Liver (tissue), 9 donors: ENCODE data around the gene EHD4. TPM values are rescaled to one million over a fixed set of nuclear protein-coding genes. Genes with fewer than 3 reads are reported as not detected.

ENCODE experiments used
- DNase-seq: peaks from one replicate; pipeline ENCODE4 v3.0.0-alpha.2; 2017; ENCODE audit warnings: low spot score
- H3K27ac ChIP-seq, 2 donors: one replicate each; pipeline ENCODE4 v1.7.0; 2013; ENCODE audit warnings: inconsistent platforms in 2 of 2, low read length in 2 of 2, control low read depth in 1 of 2, low read depth in 1 of 2, mild to moderate bottlenecking in 1 of 2
- H3K27me3 ChIP-seq, 4 donors: one replicate each; pipeline versions ENCODE4 v1.6.1 to v1.7.0; 2013; ENCODE audit warnings: low read length in 3 of 4, inconsistent platforms in 1 of 4, mild to moderate bottlenecking in 1 of 4, moderate library complexity in 1 of 4; ENCODE audit not compliant: control insufficient read depth in 4 of 4, insufficient read depth in 4 of 4
- H3K36me3 ChIP-seq, 4 donors: one replicate each; pipeline versions ENCODE4 v1.6.1 to v1.7.0; 2013; ENCODE audit warnings: low read length in 3 of 4, mild to moderate bottlenecking in 3 of 4, low read depth in 1 of 4, moderate library complexity in 1 of 4; ENCODE audit not compliant: control insufficient read depth in 4 of 4, insufficient read depth in 3 of 4
- H3K4me1 ChIP-seq, 4 donors: one replicate each; pipeline versions ENCODE4 v1.6.1 to v1.7.0; 2013; ENCODE audit warnings: low read length in 3 of 4, mild to moderate bottlenecking in 3 of 4, moderate library complexity in 1 of 4; ENCODE audit not compliant: control insufficient read depth in 4 of 4, insufficient read depth in 4 of 4
- H3K4me3 ChIP-seq, 3 donors: one replicate each; pipeline versions ENCODE4 v1.6.1 to v1.7.0; 2013; ENCODE audit warnings: low read length in 3 of 3, control low read depth in 1 of 3, low read depth in 1 of 3, mild to moderate bottlenecking in 1 of 3
- H3K9ac ChIP-seq, 2 donors: one replicate each; pipeline ENCODE4 v1.7.0; 2013; ENCODE audit warnings: low read length in 2 of 2, mild to moderate bottlenecking in 2 of 2, moderate library complexity in 2 of 2, control low read depth in 1 of 2, low read depth in 1 of 2
- H3K9me3 ChIP-seq, 4 donors: one replicate each; pipeline versions ENCODE4 v1.6.1 to v1.7.0; 2013; ENCODE audit warnings: low read length in 3 of 4; ENCODE audit not compliant: control insufficient read depth in 4 of 4
- ATF3 ChIP-seq: IDR thresholded peaks from 2 replicates; pipeline ENCODE4 v1.6.1; 2016; ENCODE audit warnings: antibody characterized with exemption
- EGR1 ChIP-seq, 2 donors: IDR thresholded peaks; 2 replicates each; pipeline ENCODE4 v1.6.1; 2016 to 2018; ENCODE audit warnings: antibody characterized with exemption in 2 of 2, low read depth in 2 of 2
- FOXA1 ChIP-seq: IDR thresholded peaks from 2 replicates; pipeline ENCODE4 v1.6.1; 2016; ENCODE audit warnings: antibody characterized with exemption
- FOXA2 ChIP-seq: IDR thresholded peaks from 2 replicates; pipeline ENCODE4 v1.6.1; 2016; ENCODE audit warnings: antibody characterized with exemption
- GABPA ChIP-seq, 2 donors: IDR thresholded peaks in 1 of 2; conservative IDR thresholded peaks in 1 of 2; 2 replicates each; pipeline ENCODE4 v1.6.1; 2016; ENCODE audit warnings: antibody characterized with exemption in 2 of 2, mild to moderate bottlenecking in 1 of 2, moderate library complexity in 1 of 2
- HNF4A ChIP-seq, 2 donors: conservative IDR thresholded peaks; 2 replicates each; pipeline ENCODE4 v1.6.1; 2016; ENCODE audit warnings: antibody characterized with exemption in 2 of 2, mild to moderate bottlenecking in 2 of 2
- HNF4G ChIP-seq: IDR thresholded peaks from 2 replicates; pipeline ENCODE4 v1.6.1; 2016; ENCODE audit warnings: antibody characterized with exemption
- JUND ChIP-seq, 2 donors: IDR thresholded peaks; 2 replicates each; pipeline ENCODE4 v1.6.1; 2016; ENCODE audit warnings: antibody characterized with exemption in 2 of 2
- MAX ChIP-seq: IDR thresholded peaks from 2 replicates; pipeline ENCODE4 v1.6.1; 2016; ENCODE audit warnings: antibody characterized with exemption
- RAD21 ChIP-seq, 2 donors: IDR thresholded peaks; 2 replicates each; pipeline ENCODE4 v1.6.1; 2016; ENCODE audit warnings: antibody characterized with exemption in 2 of 2, mild to moderate bottlenecking in 2 of 2
- RXRA ChIP-seq, 2 donors: IDR thresholded peaks; 2 replicates each; pipeline ENCODE4 v1.6.1; 2017 to 2018; ENCODE audit warnings: antibody characterized with exemption in 2 of 2, mild to moderate bottlenecking in 1 of 2
- SP1 ChIP-seq: IDR thresholded peaks from 2 replicates; pipeline ENCODE4 v1.6.1; 2018; ENCODE audit warnings: antibody characterized with exemption, mild to moderate bottlenecking
- TAF1 ChIP-seq: conservative IDR thresholded peaks from 2 replicates; pipeline ENCODE4 v1.6.1; 2016; ENCODE audit warnings: antibody characterized with exemption, mild to moderate bottlenecking
- YY1 ChIP-seq: IDR thresholded peaks from 2 replicates; pipeline ENCODE4 v1.6.1; 2016; ENCODE audit warnings: antibody characterized with exemption, mild to moderate bottlenecking
- ZBTB33 ChIP-seq: IDR thresholded peaks from 2 replicates; pipeline ENCODE4 v1.6.1; 2016; ENCODE audit warnings: antibody characterized with exemption
- WGBS: extraction: QIAGEN DNeasy Blood & Tissue Kit; methylation state at CpG from one replicate; pipeline ENCODE4 v1.1.7; 2013; 5-methylcytosine and 5-hydroxymethylcytosine counted together
- polyA plus RNA-seq, 2 donors: library from polyadenylated mRNA; stranded (reverse) in 1 of 2; unstranded in 1 of 2; fragments of 200-250 nt in 1 of 2; fragments of >200 nt in 1 of 2; fragmentation: Nextera tagmentation in 1 of 2; extraction: Ambion mirVana in 1 of 2; gene quantifications; one replicate each; pipeline versions ENCODE4 v1.2.1 to v1.2.3, GENCODE V29; 2013 to 2015
- total RNA-seq, 2 donors: library from RNA; depleted of rRNA; stranded (reverse); fragments of >200 nt; gene quantifications; one replicate each; pipeline ENCODE4 v1.2.3, GENCODE V29; 2014
- TF ChIP-seq, protein P1 (sequence below): fragments of 150-350 bp; IDR thresholded peaks from 2 replicates; pipeline ENCODE4 v1.5.1; 2017; ENCODE audit warnings: improper control_type of control experiment, low read depth, low read length; ENCODE audit not compliant: missing input control
- TF ChIP-seq, protein P2 (sequence below): IDR thresholded peaks from 2 replicates; pipeline ENCODE4 v1.6.1; 2016; ENCODE audit warnings: antibody characterized with exemption, mild to moderate bottlenecking
- donor health status: healthy.
- donor health status: healthy.
- donor health status: healthy.
- donor health status: healthy.
- donor health status: healthy.

Gene EHD4
- total and polyA plus RNA-seq, 4 donors = 3.3 to 10.0 (median 6.2) TPM

GRCh38 chr15:41928637-41929620, 43.4 kb downstream of the EHD4 start:
- WGBS = 68% methylated on average over 16 of the region's 16 CpGs
- TF ChIP-seq RAD21 (IDR thresholded peaks at IDR 0.05) = no peak
- no peak for TF ChIP-seq YY1
- TF ChIP-seq RXRA (IDR thresholded peaks at IDR 0.05) = no peak
- TF ChIP-seq, protein P1, sequence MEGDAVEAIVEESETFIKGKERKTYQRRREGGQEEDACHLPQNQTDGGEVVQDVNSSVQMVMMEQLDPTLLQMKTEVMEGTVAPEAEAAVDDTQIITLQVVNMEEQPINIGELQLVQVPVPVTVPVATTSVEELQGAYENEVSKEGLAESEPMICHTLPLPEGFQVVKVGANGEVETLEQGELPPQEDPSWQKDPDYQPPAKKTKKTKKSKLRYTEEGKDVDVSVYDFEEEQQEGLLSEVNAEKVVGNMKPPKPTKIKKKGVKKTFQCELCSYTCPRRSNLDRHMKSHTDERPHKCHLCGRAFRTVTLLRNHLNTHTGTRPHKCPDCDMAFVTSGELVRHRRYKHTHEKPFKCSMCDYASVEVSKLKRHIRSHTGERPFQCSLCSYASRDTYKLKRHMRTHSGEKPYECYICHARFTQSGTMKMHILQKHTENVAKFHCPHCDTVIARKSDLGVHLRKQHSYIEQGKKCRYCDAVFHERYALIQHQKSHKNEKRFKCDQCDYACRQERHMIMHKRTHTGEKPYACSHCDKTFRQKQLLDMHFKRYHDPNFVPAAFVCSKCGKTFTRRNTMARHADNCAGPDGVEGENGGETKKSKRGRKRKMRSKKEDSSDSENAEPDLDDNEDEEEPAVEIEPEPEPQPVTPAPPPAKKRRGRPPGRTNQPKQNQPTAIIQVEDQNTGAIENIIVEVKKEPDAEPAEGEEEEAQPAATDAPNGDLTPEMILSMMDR = no peak
- TF ChIP-seq HNF4G = no peak
- TF ChIP-seq TAF1 = no peak
- no peak for TF ChIP-seq ATF3
- H3K4me1 ChIP-seq = peaks cover 7 to 48% (median 44%) of the 10 kb centered on the region in 4 donors

GRCh38 chr15:41928100-41928499, 44.3 kb downstream of the EHD4 start:
- peaks cover 7 to 48% (median 44%) of the 10 kb centered on the region in 4 donors for H3K4me1 ChIP-seq
- H3K9me3 ChIP-seq = no peaks in the 10 kb centered on the region
- H3K27ac ChIP-seq = peak overlapping the region; percentile 56 to 74
- no peaks in the 10 kb centered on the region for H3K36me3 ChIP-seq
- WGBS = 64% methylated on average over 6 of the region's 6 CpGs
- H3K27me3 ChIP-seq = no peaks in the 10 kb centered on the region
- no peak for DNase-seq
- no peak overlapping the region for H3K9ac ChIP-seq
- peak; percentile 48 for TF ChIP-seq ZBTB33
- peak; percentile 38 for TF ChIP-seq MAX
- TF ChIP-seq RXRA (IDR thresholded peaks at IDR 0.05) = peak; percentile 44 to 80
- TF ChIP-seq JUND (IDR thresholded peaks at IDR 0.05) = peak; percentile 33 to 73
- peak in 1 of 2 donors; percentile 36 for TF ChIP-seq RAD21 (IDR thresholded peaks at IDR 0.05)
- TF ChIP-seq FOXA2 = peak; percentile 95
- no peak for TF ChIP-seq EGR1 (IDR thresholded peaks at IDR 0.05; ENCODE audit: low read depth in 2 of 2)
- peak; percentile 88 for TF ChIP-seq FOXA1
- no peak for TF ChIP-seq GABPA (IDR thresholded peaks at IDR 0.05 in 1 of 2, conservative IDR thresholded peaks at IDR 0.05 in 1 of 2)
- peak; percentile 92 for TF ChIP-seq YY1
- TF ChIP-seq HNF4G = no peak
- TF ChIP-seq ATF3 = no peak
- peak; percentile 89 for TF ChIP-seq SP1
- TF ChIP-seq, protein P2, sequence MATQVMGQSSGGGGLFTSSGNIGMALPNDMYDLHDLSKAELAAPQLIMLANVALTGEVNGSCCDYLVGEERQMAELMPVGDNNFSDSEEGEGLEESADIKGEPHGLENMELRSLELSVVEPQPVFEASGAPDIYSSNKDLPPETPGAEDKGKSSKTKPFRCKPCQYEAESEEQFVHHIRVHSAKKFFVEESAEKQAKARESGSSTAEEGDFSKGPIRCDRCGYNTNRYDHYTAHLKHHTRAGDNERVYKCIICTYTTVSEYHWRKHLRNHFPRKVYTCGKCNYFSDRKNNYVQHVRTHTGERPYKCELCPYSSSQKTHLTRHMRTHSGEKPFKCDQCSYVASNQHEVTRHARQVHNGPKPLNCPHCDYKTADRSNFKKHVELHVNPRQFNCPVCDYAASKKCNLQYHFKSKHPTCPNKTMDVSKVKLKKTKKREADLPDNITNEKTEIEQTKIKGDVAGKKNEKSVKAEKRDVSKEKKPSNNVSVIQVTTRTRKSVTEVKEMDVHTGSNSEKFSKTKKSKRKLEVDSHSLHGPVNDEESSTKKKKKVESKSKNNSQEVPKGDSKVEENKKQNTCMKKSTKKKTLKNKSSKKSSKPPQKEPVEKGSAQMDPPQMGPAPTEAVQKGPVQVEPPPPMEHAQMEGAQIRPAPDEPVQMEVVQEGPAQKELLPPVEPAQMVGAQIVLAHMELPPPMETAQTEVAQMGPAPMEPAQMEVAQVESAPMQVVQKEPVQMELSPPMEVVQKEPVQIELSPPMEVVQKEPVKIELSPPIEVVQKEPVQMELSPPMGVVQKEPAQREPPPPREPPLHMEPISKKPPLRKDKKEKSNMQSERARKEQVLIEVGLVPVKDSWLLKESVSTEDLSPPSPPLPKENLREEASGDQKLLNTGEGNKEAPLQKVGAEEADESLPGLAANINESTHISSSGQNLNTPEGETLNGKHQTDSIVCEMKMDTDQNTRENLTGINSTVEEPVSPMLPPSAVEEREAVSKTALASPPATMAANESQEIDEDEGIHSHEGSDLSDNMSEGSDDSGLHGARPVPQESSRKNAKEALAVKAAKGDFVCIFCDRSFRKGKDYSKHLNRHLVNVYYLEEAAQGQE = peak; percentile 33
- peak; percentile 72 to 75 for TF ChIP-seq HNF4A (conservative IDR thresholded peaks at IDR 0.05)
- H3K4me3 ChIP-seq = no peak overlapping the region

More at GRCh38 chr15:41928637-41929620, 43.4 kb downstream of the EHD4 start:
- no peak for DNase-seq
- H3K4me3 ChIP-seq = no peak overlapping the region
- H3K27me3 ChIP-seq = no peaks in the 10 kb centered on the region
- no peaks in the 10 kb centered on the region for H3K9me3 ChIP-seq
- H3K9ac ChIP-seq = no peak overlapping the region
- H3K27ac ChIP-seq = peak overlapping the region; percentile 1 to 49
- no peaks in the 10 kb centered on the region for H3K36me3 ChIP-seq
